ENCODE results near the gene MFSD8.

- no peak for TF ChIP-seq GATA3 (IDR thresholded peaks at IDR 0.05; ENCODE audit: low read depth, low read length)
- TF ChIP-seq GATA2 (IDR thresholded peaks at IDR 0.05; ENCODE audit: low read depth, low read length): no peak
These were observed 10.3 kb upstream of the MFSD8 start for GRCh38 chr4:127975121-127975770.

Measured in SH-SY5Y (cell line).